Measurements from ENCODE around the gene PLEKHD1.

- TF ChIP-seq CTCF (IDR thresholded peaks at IDR 0.05), result no peak
- no peak for TF ChIP-seq EP300 (IDR thresholded peaks at IDR 0.05)
Observed at GRCh38 chr14:69522026-69522425, 37.5 kb downstream of the PLEKHD1 start.
